Right renal cortex interstitium (tissue), 3 donors: ENCODE results near the gene CDH4. TPM values are rescaled to one million over a fixed set of nuclear protein-coding genes. Genes with fewer than 3 reads are reported as not detected.

Experiments
- DNase-seq, 3 donors: peaks; one replicate each; pipeline ENCODE4 v3.0.0-alpha.2; 2013; ENCODE audit warnings: low read depth in 3 of 3, low spot score in 2 of 3
- polyA plus RNA-seq, 3 donors: library from polyadenylated mRNA; unstranded; fragments of 120-200 nt; gene quantifications; one replicate each; pipeline ENCODE4 v1.2.1, GENCODE V29; 2013; ENCODE audit not compliant: insufficient read length in 3 of 3

Gene CDH4
- polyA plus RNA-seq, 3 donors: 5.8 to 6.8 (median 5.9) TPM

GRCh38 chr20:61816606-61817460 lies 564.8 kb downstream of the CDH4 start:
- no peak for DNase-seq

DNA sequence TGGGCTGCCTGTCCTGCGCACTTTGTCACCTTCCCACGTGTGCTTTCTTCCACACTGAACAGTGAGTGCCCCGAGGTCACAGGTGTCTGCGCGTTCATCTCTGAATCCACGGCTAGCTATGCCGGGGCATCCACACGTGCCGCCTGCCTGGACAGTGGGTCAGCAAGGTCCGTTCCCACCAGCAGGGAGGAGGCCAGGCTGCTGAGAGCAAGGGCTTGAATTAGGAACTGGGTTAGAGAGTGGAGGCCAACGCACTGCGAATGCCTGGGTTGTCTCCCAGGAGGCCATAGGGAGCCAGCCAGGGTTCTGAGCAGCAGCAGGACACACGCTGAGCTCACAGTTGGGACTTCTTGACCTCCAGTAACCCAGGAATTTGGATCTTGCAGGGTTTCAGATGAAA lies 565.5 kb downstream of the CDH4 start:
- DNase-seq: no peak

GRCh38 chr20:61818746-61819573 lies 566.9 kb downstream of the CDH4 start:
- DNase-seq: no peak

DNA sequence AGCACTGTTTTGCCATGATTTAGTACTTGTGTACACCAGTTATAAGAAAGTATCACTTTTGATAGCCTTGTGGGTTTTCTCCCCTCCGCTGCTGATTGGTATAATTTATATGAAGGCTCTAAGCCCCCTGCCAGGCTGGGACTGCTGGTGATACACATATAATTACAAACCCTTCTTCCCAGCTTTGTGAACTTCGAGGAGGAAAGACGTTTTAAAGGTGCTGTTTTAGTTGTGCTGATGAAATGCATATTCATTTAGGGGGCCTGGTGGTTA lies 567.4 kb downstream of the CDH4 start:
- no peak for DNase-seq

DNA sequence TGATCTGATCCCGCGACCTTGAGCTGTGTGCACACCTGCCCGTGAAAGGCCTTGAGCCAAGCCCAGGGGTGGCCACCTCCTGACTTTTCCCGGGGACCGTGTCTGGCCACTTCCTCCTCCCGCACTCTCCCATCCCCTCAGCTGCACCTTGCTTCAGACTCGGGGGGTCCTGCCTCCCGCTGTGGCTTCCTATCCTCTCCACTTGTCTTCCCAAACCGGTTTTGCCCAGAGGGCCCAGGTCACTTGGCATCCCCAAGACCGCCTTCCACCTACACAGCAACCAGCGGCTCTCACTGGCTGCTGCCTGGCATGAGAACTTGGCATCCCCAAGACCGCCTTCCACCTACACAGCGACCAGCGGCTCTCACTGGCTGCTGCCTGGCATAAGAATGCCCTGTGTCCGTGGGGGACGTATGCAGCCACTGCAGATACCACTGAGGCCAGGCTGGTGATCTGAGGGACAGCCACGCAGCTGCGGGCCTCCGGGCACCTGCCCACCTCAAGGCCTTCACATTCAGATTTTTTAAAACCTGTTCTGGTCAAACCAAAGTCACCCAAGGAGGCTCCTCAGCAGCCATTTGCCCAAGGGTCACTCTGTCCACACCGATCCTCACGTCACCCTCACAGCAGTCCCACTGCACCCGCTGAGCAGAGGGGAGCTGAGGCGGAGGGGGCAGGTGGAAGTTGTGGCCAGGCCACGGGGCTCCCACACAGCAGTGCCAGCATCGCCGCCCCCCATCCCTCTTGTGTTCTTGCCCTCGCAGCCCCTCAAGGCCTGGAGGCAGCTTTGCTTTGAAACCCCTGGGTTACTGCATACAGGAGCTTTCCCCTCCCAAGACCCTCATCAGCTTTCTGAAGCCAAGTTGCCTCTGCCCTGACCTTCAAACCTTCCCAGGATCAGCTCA lies 568.1 kb downstream of the CDH4 start:
- no peak for DNase-seq

- no peak for DNase-seq
Measured at GRCh38 chr20:61821735-61822134, 569.7 kb downstream of the CDH4 start.

GRCh38 chr20:61822396-61822795 lies 570.3 kb downstream of the CDH4 start:
- DNase-seq: no peak

DNA sequence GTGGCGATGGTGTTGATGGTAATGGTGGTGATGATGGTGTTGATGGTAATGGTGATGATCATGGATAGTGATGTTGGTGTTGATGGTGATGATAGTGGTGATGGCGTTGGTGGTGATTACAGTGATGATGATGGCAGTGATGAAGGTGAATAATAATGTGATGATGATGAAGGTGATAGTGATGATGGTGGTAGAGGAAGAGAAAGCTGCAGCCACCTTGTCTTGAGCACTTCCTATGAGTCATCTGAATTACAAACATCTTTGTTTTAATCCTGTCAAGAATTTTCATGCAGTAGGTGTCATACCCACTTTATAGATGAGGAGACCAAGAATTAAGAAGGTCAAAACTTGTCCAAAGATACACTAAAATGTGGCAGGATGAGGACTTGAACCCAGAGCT lies 571.2 kb downstream of the CDH4 start:
- DNase-seq: no peak

DNA sequence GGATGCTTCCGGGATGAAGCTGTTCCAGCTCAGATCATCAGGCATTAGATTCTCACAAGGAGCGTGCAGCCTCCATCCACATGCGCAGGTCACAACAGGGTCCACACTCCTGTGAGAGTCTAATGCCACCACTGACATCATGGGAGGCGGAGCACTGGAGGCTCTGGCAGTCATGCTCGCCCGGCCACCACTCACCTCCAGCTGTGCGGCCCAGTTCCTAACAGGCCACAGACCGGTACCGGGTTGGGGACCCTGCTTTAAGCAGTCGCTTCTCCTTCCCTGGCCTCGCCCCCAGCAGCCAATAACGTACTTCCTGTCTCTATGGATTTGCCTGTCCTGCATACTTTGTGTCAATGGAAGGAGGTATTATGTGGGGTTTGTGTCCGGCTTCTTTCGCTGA lies 576.8 kb downstream of the CDH4 start:
- DNase-seq: no peak

DNA sequence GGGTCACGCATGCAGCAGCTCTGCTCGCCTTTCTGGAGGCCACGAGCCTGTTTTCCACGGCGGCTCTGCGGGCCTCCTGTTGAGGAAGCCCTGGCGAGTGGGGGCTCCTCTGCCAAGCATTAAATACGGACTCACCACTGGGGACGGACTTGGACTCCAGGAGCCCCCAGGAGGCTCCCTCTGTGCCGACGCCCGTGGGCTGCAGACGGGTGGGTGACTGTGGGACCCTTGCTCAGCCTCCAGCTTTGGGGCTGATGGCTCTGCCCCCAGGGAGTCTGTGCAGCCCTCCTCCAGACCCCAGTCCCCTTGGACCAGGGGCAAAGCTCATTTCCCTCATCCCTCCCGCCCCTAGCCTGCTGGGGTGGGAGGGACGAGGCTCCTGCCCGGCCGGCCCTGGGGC lies 577.5 kb downstream of the CDH4 start:
- no peak for DNase-seq

GRCh38 chr20:61830241-61830930 lies 578.3 kb downstream of the CDH4 start:
- no peak for DNase-seq

DNA sequence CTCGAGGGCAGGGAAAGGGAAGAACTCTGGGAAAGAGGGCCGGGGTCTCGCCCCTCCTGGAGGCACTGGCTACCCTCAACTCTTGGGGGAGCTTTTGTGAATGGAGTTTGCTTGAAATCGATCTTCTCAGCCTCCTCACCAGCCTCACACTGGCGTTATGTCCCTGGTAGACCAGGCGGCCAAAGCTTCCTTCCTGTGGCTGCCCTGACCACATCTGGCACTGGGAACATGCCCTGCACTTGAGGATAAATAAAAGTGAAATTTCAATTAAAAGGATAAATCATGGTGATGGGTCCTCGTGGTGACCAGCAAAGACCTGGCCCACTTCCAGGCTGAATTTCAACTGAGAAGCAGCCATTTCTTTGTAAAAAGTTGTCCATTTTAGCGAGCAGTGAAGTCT lies 578.9 kb downstream of the CDH4 start:
- DNase-seq: no peak

DNA sequence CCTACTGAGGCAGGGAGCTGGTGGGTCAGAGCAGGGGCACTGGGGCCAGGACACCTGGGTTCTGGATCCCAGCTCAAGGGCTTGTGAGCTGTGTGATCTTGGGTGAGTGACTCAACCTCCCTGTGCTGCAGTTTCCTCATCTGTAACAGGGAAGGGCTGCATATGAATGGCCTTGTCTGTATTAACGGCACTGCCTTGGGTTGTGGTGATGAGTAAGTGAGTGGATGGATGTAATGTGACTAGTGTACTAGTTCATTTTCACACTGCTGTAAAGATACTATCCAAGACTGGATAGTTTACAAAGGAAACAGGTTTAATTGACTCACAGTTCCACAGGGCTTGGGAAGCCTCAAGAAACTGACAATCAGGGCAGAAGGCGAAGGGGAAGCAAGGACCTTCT lies 580.1 kb downstream of the CDH4 start:
- no peak for DNase-seq

DNA sequence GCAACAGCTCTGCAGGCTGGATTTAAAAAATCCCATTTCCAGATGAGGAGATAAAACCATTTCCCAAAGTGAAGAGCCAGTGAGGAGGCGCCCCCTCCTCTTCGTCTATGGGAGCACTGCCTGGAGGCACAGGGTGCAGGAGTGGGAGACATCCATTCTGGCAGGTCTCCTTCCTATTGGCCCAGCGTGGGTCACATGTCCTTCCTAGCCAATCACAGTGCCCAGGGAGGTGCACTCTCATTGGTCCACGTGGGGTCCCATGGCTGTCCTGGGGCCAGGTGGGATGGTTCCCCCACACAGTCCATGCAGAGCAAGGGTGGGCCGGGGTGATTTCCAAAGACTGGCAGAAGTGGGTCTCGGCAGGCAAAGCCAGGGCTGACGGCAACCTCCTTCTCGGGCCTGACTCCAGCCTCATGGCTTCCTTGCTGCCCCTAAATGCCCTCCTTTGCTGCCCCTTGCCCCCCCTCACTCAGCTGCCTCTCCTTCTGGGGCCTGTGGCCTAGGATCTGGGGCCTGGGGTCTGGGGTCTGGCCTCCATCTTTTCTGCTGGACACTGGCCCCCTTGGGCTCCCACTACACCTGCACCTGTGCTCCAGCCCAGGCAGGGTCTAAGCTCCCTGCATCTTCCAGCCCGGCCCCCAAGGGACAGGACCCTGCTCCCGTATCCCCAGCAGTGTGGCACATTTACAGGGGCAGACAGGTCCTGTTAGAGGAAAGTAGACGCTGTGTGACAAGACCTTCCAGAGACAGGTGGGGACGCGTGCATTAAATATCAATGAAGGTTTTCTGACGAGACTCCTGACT lies 581.9 kb downstream of the CDH4 start:
- DNase-seq: no peak

DNA sequence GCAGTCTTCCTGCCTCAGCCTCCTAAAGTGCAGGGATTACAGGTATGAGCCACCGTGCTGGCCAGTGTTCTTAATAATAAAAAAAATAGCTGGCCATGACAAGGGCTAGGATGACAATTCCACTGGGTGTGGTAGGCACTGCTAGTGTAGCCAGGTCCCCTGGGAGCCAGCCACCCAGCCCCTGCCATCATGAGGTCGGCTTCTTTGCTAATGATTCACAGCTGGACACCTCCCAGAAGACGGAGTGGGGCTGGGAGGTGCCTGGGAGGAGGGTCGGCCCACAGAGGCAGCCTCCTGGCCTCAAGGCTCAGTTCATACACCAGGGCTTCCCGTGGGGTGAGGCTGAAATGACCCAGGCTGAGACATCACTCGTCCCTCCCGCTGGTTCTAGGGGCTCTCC lies 583.2 kb downstream of the CDH4 start:
- no peak for DNase-seq

DNA sequence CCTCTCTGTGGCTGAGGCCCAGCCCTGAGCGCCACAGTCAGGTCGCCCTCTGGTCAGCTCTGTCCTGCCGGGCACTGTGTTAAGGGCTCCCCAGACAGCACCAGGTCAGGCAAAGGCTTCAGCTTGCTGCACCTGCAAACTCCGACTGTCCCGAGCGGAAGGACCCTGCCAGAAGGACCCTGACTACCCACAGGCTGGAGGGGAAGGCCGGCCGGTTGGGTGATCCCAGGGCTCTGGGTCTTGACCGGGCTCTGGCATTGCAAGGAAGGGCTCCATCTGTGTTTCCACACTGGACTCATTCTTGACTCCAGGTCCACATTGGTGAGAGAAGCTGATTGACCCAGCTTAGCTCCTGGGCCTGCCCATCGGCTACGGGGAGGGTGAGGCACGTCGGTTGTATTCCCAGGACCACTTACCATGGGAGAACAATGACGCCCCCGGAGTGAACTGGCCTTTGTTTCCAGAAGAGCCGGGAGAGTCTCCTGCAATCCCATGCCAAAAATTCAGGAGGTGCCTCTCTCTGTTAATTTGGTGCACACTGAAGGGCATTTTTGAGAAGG lies 583.8 kb downstream of the CDH4 start:
- DNase-seq: no peak

DNA sequence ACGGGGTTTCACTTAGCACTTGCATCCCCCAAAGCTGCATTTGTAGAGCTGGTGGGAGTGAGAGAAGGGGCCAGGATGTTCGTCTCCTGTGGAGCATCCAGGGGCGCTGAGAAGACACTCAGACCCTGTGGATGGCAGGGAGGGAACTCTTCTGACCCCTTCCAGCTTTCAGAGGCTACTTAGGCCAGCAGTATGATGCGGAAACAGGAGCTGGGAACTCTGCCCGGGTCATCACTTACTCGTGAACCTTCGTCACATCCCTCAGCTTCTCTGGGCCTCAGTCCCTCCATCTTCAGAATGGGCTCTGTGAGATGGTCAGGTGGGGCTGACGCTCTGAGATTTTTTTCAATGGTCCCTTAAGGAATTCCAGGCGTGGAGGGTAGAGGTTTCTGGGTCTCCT lies 585.1 kb downstream of the CDH4 start:
- DNase-seq: no peak

DNA sequence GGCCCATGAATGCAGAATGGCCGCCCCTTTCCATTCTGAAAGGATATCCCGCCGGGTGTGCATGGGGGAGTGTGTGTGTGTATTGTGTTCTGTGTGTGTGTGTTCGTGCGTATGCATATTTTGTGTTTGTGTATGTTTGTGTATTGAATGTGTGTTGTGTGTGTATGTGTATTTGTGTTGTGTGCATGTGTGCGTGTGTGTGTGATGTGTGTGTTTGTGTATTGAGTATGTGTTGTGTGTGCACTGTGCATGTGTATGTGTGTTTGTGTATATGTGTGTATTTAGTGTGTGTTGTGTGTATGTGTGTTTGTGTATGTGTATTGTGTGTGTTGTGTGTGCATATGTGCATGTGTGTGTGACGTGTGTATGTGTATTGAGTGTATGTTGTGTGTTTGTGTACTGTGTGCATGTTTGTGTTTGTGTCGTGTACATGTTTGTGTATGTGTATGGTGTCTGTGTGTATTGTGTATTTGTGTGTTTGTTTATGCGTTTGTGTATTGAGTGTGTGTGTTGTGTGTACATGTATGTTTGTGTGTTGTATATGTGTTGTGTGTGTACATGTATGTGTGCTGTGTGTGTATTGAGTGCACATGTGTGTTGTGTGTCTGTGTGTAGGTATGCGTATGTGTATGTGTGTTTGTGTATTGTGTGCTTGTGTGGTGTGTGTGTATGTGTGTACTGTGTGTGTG lies 587.3 kb downstream of the CDH4 start:
- DNase-seq: no peak
